ENCODE results near the gene KPNB1.

DNA sequence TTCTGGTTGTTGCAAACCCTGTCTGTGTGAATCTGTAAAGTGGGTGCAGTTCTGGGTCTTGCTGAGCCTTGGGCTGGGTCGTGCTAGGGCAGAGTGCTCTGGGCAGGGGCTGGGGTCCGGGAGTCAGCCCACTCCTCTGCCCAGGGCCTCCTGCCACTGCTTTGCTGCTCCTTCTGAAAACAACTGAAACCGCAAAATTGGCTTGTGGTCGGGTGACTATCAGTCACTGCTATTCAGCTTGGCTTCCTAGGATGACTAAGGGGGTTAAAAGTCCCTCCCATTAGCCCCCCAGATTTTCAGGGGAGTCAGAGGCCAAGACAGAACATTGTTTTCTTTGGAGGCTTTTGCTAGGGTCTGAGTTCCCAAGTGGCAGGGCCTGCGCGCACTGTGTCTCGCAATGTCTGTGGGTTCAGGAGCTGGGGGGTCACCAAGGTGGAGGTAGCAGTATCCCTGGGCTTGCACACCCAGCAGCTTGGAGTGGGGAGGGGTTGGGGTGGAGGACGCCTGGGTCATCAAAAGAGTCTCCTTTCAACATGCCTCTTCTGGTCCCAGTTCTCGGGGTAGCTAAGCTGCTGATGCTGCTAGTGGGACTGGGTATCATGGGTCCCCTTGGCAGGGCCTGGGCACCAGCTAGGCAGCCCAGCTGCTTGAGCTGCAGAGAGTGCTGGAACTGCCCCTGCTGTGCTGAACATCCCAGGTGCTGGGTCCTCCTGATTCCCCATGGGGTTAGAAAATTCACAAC, 69.9 kb downstream of the KPNB1 start:
- TF ChIP-seq POLR2AphosphoS5 (IDR thresholded peaks at IDR 0.05) (no peak), POLR2A (IDR thresholded peaks at IDR 0.05) (no peak)
- TF ChIP-seq, protein P1, sequence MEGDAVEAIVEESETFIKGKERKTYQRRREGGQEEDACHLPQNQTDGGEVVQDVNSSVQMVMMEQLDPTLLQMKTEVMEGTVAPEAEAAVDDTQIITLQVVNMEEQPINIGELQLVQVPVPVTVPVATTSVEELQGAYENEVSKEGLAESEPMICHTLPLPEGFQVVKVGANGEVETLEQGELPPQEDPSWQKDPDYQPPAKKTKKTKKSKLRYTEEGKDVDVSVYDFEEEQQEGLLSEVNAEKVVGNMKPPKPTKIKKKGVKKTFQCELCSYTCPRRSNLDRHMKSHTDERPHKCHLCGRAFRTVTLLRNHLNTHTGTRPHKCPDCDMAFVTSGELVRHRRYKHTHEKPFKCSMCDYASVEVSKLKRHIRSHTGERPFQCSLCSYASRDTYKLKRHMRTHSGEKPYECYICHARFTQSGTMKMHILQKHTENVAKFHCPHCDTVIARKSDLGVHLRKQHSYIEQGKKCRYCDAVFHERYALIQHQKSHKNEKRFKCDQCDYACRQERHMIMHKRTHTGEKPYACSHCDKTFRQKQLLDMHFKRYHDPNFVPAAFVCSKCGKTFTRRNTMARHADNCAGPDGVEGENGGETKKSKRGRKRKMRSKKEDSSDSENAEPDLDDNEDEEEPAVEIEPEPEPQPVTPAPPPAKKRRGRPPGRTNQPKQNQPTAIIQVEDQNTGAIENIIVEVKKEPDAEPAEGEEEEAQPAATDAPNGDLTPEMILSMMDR (IDR thresholded peaks at IDR 0.05) = no peak
